ENCODE results near the gene RBBP8NL.

RBBP8NL gene

GRCh38 chr20:62461834-62462233 lies 34.5 kb upstream of the RBBP8NL start:
- no peak for DNase-seq

GRCh38 chr20:62461157-62461556 lies 33.8 kb upstream of the RBBP8NL start:
- DNase-seq, result no peak

GRCh38 chr20:62460678-62461077 lies 33.3 kb upstream of the RBBP8NL start:
- DNase-seq, result no peak

GRCh38 chr20:62459488-62459887 lies 32.1 kb upstream of the RBBP8NL start:
- no peak for DNase-seq

GRCh38 chr20:62458275-62459251 lies 31.2 kb upstream of the RBBP8NL start:
- no peak for DNase-seq

GRCh38 chr20:62457831-62458230 lies 30.5 kb upstream of the RBBP8NL start:
- DNase-seq, result no peak

- DNase-seq, result no peak
Measured at GRCh38 chr20:62457098-62457497, 29.8 kb upstream of the RBBP8NL start.

- DNase-seq, result no peak
Measured at GRCh38 chr20:62455929-62456328, 28.6 kb upstream of the RBBP8NL start.

- no peak for DNase-seq
Measured at GRCh38 chr20:62454904-62455636, 27.7 kb upstream of the RBBP8NL start.

- no peak for DNase-seq
Measured at GRCh38 chr20:62453186-62453808, 26.0 kb upstream of the RBBP8NL start.

- DNase-seq, result no peak
Measured at GRCh38 chr20:62452475-62453095, 25.2 kb upstream of the RBBP8NL start.

GRCh38 chr20:62451970-62452369 lies 24.6 kb upstream of the RBBP8NL start:
- no peak for DNase-seq

- no peak for DNase-seq
Measured at GRCh38 chr20:62451156-62451767, 23.9 kb upstream of the RBBP8NL start.

- DNase-seq, result no peak
Measured at GRCh38 chr20:62449951-62450691, 22.8 kb upstream of the RBBP8NL start.

GRCh38 chr20:62448788-62449187 lies 21.4 kb upstream of the RBBP8NL start:
- DNase-seq, result no peak

- no peak for DNase-seq
Measured at GRCh38 chr20:62448038-62448437, 20.7 kb upstream of the RBBP8NL start.

- no peak for DNase-seq
Measured at GRCh38 chr20:62446888-62447869, 19.8 kb upstream of the RBBP8NL start.

- DNase-seq, result no peak
Measured at GRCh38 chr20:62446481-62446880, 19.1 kb upstream of the RBBP8NL start.

- no peak for DNase-seq
Measured at GRCh38 chr20:62445553-62446340, 18.4 kb upstream of the RBBP8NL start.

GRCh38 chr20:62444286-62444685 lies 16.9 kb upstream of the RBBP8NL start:
- DNase-seq, result no peak

Data from AML-193 (cell line).